Measurements from ENCODE around the gene NDFIP1. TPM values are rescaled to one million over a fixed set of nuclear protein-coding genes. Genes with fewer than 3 reads are reported as not detected.
"Not testable (repeated sequence)": the region's sequence is repeated elsewhere in the genome, so short reads cannot be mapped to it uniquely, and the experiment has no call there.

The NDFIP1 gene
- total and polyA plus RNA-seq, 10 of the 15 experiments (the other 5 are each of a cell fraction or from before 2014, with no cell fraction given), result 0.08 to 2.7 (median 0.92) TPM

- TF ChIP-seq PRDM15 (CRISPR knock-in tag; IDR thresholded peaks at IDR 0.05) (no peak), ETV6 (conservative IDR thresholded peaks at IDR 0.05 in 1 of 2, IDR thresholded peaks at IDR 0.05 in 1 of 2; ENCODE audit: borderline replicate concordance in 1 of 2, low read depth in 1 of 2) (no peak), SPI1 (IDR thresholded peaks at IDR 0.05; ENCODE audit: borderline replicate concordance, insufficient read depth, low read depth, low read length) (no peak), RBBP5 (conservative IDR thresholded peaks at IDR 0.05) (no peak), CTCF (IDR thresholded peaks at IDR 0.05 in 2 of 3, conservative IDR thresholded peaks at IDR 0.05 in 1 of 3; ENCODE audit: control insufficient read depth in 2 of 3, extremely low read depth in 1 of 3, insufficient read depth in 1 of 3, low read depth in 3 of 3, low read length in 3 of 3) (no peak), MTA3 (IDR thresholded peaks at IDR 0.05; ENCODE audit: borderline replicate concordance, low read length) (no peak), SUZ12 (IDR thresholded peaks at IDR 0.05; ENCODE audit: unreplicated experiment) (no peak), SMARCA5 (IDR thresholded peaks at IDR 0.05) (no peak), NFYA (IDR thresholded peaks at IDR 0.05; ENCODE audit: borderline replicate concordance, low read depth, low read length) (no peak)
These were observed 45.3 kb downstream of the NDFIP1 start (continued) for GRCh38 chr5:142153674-142154448.

- H3K4me1 ChIP-seq (ENCODE audit: control insufficient read depth, insufficient read depth, low read length); H4K20me1 ChIP-seq (ENCODE audit: control insufficient read depth, insufficient read depth); H3K27ac ChIP-seq (ENCODE audit: control insufficient read depth, insufficient read depth); FAIRE-seq; H3K79me2 ChIP-seq (ENCODE audit: control insufficient read depth, insufficient read depth, low read length); H3K4me2 ChIP-seq (ENCODE audit: control insufficient read depth, insufficient read depth); H3K9me3 ChIP-seq (replicated peaks; ENCODE audit: control insufficient read depth, insufficient read depth, low read length); BruUV-seq (replicated peaks); ATAC-seq; POLR2A ChIA-PET; DNase-seq (ENCODE audit: low read depth, low spot score); H2AFZ ChIP-seq (ENCODE audit: control insufficient read depth, low read depth, low read length); H3K4me3 ChIP-seq; H3K9ac ChIP-seq (ENCODE audit: control insufficient read depth, insufficient read depth, low read length); H3K27me3 ChIP-seq (replicated peaks in 1 of 2; ENCODE audit: control insufficient read depth in 2 of 2, insufficient read depth in 2 of 2, low read length in 1 of 2); H3K36me3 ChIP-seq (ENCODE audit: control insufficient read depth in 2 of 2, insufficient read depth in 2 of 2, low read length in 1 of 2): not testable (repeated sequence)
- intact Hi-C loops (cut with micrococcal nuclease; ENCODE audit: unreplicated experiment) (loop anchor here (5.0 kb wide), 2 partner anchors 248 to 558 kb away; no protein-coding TSS in a partner anchor), in situ Hi-C loops (cut with MboI) (loop anchor here (10.0 kb wide), 1 partner anchor 730 kb away; no protein-coding TSS in a partner anchor)
- ChIA-PET RAD21 (ENCODE audit: unreplicated experiment) (interaction anchor here (0.9 to 1.1 kb wide), 2 partner anchors 11 to 145 kb away, joined by 3 to 4 read pairs; no protein-coding TSS in a partner anchor), CTCF (interaction anchor here (1.3 to 1.6 kb wide), 2 partner anchors 33 to 394 kb away, joined by 3 to 5 read pairs; no protein-coding TSS in a partner anchor), SMC1A (ENCODE audit: uncharacterized antibody, unreplicated experiment) (interaction anchor here (1.0 to 1.5 kb wide), 2 partner anchors 393 to 544 kb away, joined by 5 read pairs; no protein-coding TSS in a partner anchor)
- 89% methylated on average over 12 of the region's 12 CpGs for WGBS (ENCODE audit: insufficient coverage, insufficient replicate concordance, low lambda C conversion rate, missing lambda C conversion rate)
These were observed 45.9 kb downstream of the NDFIP1 start for GRCh38 chr5:142154449-142154841.

Measured in GM12878 (cell line).